ENCODE data around the gene PRKCA. TPM values are rescaled to one million over a fixed set of nuclear protein-coding genes. Genes with fewer than 3 reads are reported as not detected.

The PRKCA gene
- total RNA-seq, 3 donors from 2014 or later: 42.3 to 77.7 (median 56.3) TPM

- DNase-seq (no peak), ATAC-seq (no peak)
- Histone ChIP-seq H3K4me1 (ENCODE audit: low read depth) (no peaks in the 10 kb centered on the region), H3K9me3 (no peaks in the 10 kb centered on the region), H3K36me3 (ENCODE audit: low read depth) (no peaks in the 10 kb centered on the region), H3K4me3 (no peak overlapping the region)
- intact Hi-C loops (cut with DNase I, micrococcal nuclease): no loop called here
- no peak for TF ChIP-seq CTCF (IDR thresholded peaks at IDR 0.05)
Observed at GRCh38 chr17:66743511-66743910, 441.1 kb downstream of the PRKCA start.

GRCh38 chr17:66746736-66747135 lies 444.3 kb downstream of the PRKCA start:
- H3K36me3 ChIP-seq (ENCODE audit: low read depth): no peaks in the 10 kb centered on the region
- intact Hi-C loops (cut with DNase I, micrococcal nuclease): no loop called here

GRCh38 chr17:66747578-66748275 lies 445.3 kb downstream of the PRKCA start:
- Histone ChIP-seq H3K9me3 (no peaks in the 10 kb centered on the region), H3K36me3 (ENCODE audit: low read depth) (no peaks in the 10 kb centered on the region), H3K4me1 (ENCODE audit: low read depth) (no peaks in the 10 kb centered on the region), H3K4me3 (no peak overlapping the region)
- intact Hi-C loops (cut with DNase I, micrococcal nuclease): no loop called here
- DNase-seq (no peak), ATAC-seq (no peak)
- TF ChIP-seq CTCF (IDR thresholded peaks at IDR 0.05): no peak

More at GRCh38 chr17:66746736-66747135, 444.3 kb downstream of the PRKCA start:
- no peak for TF ChIP-seq CTCF (IDR thresholded peaks at IDR 0.05)
- no peak for ATAC-seq
- Histone ChIP-seq H3K4me1 (ENCODE audit: low read depth) (no peaks in the 10 kb centered on the region), H3K4me3 (no peak overlapping the region), H3K9me3 (no peaks in the 10 kb centered on the region)
- DNase-seq: no peak

- no peak for DNase-seq
- Histone ChIP-seq H3K9me3 (no peaks in the 10 kb centered on the region), H3K4me1 (ENCODE audit: low read depth) (no peaks in the 10 kb centered on the region), H3K4me3 (no peak overlapping the region), H3K36me3 (ENCODE audit: low read depth) (no peaks in the 10 kb centered on the region)
- no peak for TF ChIP-seq CTCF (IDR thresholded peaks at IDR 0.05)
- no peak for ATAC-seq
- intact Hi-C loops (cut with DNase I, micrococcal nuclease): no loop called here
Observed at GRCh38 chr17:66748578-66748977, 446.2 kb downstream of the PRKCA start.

- TF ChIP-seq CTCF (IDR thresholded peaks at IDR 0.05): no peak
- no peak for ATAC-seq
- no peaks in the 10 kb centered on the region for H3K4me1 ChIP-seq (ENCODE audit: low read depth)
- intact Hi-C loops (cut with DNase I, micrococcal nuclease): no loop called here
- H3K9me3 ChIP-seq: no peaks in the 10 kb centered on the region
- DNase-seq: no peak
- no peak overlapping the region for H3K4me3 ChIP-seq
- H3K36me3 ChIP-seq (ENCODE audit: low read depth): no peaks in the 10 kb centered on the region
Observed at GRCh38 chr17:66749217-66749832, 446.9 kb downstream of the PRKCA start.
